Inferior parietal cortex (tissue), 1 donor: ENCODE measurements around the gene NCKAP5.

Experiments used
- DNase-seq: peaks from one replicate; pipeline ENCODE4 v3.0.0-alpha.2; 2016; ENCODE audit errors: extremely low spot score

Gene NCKAP5

DNA sequence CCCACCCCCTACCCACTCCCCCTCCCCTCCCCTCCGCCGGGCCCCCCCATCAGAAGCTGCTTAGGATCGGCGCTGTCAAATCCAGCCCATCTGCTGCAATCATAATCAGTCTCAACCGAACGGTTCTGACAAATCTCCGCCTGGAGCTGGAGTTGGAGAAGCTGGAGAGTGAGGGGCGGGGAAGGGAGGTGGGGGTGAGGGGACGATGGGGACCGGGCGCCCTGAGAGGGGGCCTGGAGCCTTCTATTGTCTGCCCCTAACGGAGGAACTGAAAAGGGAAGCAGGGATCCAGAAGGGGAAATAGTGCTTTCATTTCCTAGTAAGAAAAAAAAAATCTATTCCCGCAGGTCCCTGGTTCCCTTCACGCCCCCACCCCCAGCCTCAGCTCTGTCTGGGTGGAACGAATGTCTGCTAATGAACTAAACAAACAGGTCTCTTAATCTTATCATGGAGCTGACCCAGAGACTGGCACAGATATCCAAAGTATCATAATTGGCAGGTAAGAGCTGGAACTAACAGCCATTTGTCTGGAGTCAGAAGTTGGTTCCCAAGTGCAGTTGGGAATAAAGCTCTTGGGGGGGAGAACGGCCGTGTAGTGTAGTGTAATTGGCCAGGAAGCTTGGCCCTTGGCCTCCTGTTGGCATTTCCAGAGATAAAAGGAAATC lies 301.2 kb downstream of the NCKAP5 start:
- DNase-seq = no peak

DNA sequence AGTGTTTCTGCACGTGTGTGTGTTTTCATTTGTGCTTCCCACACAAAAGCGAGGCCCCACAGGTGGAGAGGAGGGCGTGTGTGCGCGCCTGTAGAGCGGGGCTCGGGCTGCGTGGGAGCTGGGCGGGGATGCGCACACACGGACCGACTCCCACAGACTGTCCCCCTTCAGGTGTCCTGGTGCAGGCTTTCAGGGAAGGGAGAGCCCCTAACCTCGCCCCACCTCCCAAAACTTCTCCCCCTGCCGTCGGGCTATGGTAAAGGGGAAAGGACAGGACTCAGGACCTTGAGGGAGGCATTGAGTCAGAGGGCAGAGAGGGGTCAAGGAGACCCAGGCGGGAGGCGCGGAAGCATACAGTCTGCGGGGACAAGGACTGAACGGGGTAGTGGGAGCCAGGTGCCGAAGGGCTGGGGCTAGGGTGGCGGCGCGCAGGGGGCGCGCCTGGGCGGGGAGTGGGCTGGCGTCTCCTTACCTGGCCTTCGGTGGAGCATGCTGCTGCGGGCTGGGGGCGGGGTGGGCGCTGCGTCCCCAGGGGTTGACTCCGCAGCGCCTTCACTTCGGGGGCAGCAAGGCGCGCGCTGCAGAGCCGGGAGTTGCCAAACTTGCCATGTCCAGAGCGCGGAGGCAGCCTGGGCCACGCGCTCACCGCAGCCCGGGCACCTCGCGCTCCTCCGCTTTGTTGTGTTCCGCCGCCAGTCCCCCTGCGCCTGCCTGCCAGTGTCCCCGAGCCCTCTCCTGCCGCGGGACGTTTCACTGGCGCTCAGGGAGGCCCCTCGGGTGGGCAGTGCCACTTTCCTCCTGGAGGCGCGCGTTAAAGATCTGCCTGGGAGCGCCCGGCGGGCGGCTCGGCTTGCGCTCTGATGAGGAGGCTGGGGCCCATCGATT lies 302.0 kb downstream of the NCKAP5 start:
- DNase-seq = no peak

DNA sequence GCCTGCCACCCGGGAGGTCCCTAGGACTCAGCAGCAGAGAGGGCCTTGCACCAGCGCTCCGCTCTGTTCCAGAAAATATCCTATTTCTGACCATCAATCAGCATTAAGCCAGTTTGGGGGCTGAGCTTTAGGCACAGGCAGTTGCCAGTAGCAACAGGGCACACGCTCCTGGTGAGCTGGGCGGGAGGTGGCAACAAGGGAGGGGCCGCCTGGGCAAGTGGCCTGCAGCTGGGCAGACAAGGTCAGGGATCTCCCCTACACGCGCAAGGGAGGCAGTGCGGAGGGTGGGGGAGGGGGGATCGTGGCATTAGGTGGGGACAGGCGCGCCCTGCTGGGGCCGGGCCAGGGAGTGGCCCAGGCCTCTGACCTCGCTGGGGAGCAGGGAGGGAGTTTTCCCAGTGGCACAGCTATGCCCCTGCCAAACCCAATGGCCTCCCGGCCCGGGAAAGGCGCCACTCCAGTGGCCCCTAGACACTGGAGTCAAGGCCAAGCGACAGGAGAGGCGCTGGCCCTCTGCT lies 302.8 kb downstream of the NCKAP5 start:
- DNase-seq = no peak

DNA sequence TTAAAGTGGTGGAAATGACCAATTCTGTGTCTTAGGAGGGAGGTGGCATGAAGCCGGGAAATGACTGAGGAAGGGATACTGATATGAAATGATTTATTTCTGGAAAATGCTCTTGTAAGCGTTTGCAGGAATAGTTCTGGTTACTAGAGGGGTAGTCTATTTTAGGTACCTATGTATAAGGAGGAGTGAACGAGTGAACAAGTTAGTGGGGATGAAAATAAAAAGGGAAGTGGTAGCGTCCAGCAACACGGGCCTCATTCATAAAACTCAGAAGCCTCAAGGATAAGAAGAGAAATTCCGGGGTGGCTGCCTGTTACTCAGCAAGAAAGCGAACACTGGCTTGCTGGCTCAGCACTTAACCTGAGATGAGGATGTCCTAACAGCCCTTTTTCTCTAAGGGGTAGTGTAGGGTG lies 303.3 kb downstream of the NCKAP5 start:
- no peak for DNase-seq

DNA sequence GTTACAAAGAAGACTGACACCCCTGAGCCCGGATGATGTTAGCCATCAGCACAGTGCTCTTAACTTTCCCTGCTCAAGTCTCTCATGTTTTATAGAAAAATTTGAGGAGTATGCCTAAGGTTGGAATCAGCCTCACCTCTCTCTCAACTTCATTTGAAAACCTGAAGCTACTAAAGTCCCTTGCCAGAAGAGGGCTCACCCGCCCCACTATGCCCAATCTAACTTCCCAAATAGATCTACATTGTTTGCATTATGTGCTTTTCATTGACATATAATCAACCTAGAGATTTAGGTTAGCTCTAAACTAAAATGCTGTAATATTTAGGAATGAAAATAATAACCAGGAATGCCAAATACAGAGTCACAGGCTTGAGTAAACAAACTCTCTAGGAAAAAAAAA lies 305.4 kb downstream of the NCKAP5 start:
- DNase-seq = no peak

GRCh38 chr2:133255360-133255759 lies 312.9 kb downstream of the NCKAP5 start:
- peak; percentile 49 for DNase-seq

GRCh38 chr2:133253793-133254192 lies 314.5 kb downstream of the NCKAP5 start:
- no peak for DNase-seq

- DNase-seq = no peak
Measured at GRCh38 chr2:133252780-133253355, 315.4 kb downstream of the NCKAP5 start.

DNA sequence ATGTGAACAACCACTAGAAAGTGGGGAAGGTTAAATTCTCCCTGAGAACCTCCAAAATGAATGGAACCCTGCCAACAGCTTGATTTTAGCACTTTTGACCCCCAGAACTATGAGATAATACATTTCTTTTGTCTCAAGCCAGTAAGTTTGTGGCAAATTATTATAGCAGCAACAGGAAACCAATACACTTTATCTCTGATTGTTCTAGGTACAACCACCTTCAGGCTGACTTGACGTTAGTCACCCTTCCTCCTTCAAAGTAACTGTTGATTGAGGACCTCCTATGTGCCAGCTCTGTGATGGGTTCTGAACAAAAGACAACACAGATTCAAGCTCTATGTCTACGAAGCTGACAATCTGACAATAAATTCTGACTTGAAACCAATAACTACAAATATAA lies 318.9 kb downstream of the NCKAP5 start:
- DNase-seq = no peak

- DNase-seq = no peak
Measured at GRCh38 chr2:133248264-133248663, 320.0 kb downstream of the NCKAP5 start.

DNA sequence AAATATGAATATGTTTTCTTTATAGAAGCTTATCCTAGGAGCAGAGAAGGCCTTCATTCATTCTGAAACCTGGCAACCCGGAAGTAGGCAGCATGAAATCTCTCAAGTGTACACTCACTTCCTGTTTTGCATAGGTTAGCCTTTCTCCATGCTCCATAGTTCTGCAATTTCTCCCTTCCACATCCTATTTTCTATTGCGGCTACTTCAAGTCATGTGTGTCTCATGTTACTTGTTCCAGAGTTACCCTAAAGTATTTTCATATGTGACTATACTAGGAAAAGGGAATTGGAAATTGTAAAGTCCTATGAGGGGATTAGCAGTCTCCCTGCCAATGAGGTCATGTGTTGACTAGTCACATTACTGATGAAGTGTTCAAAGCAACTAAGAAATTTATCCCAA lies 320.6 kb downstream of the NCKAP5 start:
- no peak for DNase-seq

- no peak for DNase-seq
Measured at GRCh38 chr2:133241224-133241571, 327.1 kb downstream of the NCKAP5 start.

- DNase-seq = no peak
Measured at GRCh38 chr2:133240491-133241223, 327.6 kb downstream of the NCKAP5 start.

DNA sequence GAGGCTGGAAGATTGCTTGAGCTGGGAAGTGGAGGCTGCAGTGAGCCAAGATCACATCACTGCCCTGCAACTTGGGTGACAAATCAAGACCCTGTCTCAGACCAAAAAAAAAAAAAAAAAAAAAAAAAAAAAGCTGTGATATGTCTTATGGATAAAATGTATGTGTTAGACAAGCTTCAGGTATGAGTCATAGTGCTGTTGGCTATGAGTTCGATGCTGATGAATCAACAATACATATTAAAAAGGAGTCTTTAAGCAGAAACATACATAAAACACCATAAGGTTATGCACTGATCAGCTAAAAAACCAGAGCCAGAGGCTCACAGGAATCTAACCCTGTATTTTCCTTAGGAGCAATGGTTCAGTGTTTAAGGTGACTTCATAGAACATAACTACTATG lies 332.3 kb downstream of the NCKAP5 start:
- no peak for DNase-seq

DNA sequence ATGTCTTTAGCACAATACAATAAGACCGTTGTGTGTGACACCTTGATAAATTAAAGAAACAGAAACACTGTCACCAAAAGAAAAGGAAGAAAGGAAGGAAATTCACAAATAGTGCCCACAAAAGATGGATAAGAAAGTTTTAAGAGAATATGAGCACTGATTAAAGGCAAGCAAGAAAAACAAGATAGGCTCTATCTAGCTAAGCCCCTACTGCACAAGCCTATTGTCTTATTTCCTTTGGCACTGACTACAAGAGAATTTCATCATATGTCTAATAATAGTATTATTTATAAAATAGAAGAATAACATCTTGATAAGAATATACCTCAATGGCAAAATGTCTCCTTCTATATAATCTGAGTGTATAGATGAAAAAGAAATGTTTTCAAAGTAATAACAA lies 335.7 kb downstream of the NCKAP5 start:
- no peak for DNase-seq

DNA sequence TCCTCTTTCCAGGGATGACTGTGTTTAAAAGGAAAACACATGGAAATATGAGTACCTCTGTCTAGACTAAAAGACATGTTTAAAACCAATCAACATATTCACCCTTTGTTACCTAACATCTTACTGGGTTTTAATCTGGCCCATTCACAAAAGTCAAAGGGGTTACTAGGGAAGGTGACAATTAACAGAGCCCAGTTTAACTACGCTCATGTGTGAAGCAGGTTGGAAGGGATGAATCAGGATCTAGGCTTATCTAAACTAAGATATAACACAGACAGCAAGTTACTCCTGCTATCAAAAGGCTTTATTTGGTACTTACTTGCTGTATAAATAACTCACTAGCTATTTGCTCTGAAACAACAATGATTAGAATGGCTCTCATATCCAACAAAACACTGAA lies 337.0 kb downstream of the NCKAP5 start:
- DNase-seq = no peak

DNA sequence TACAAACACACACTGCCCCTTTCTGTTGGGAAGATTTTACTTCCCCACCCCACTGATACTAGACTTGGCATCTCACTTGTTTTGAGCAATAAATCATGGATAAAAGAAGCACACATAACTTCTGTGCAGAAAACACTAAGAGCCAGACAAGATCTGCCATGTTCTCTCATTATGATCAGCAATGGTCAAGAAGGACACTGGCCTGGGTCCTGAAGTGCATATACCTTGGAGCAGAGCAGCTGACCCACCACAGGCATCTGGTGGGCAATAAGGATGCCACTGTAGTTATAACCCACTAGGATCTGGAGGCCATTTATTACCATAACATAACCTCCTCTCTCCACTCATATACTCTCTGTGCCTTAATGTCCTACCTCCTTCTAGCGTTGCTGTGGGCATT lies 338.3 kb downstream of the NCKAP5 start:
- no peak for DNase-seq

- no peak for DNase-seq
Measured at GRCh38 chr2:133223226-133223625, 345.0 kb downstream of the NCKAP5 start.

- no peak for DNase-seq
Measured at GRCh38 chr2:133221398-133221797, 346.9 kb downstream of the NCKAP5 start.

DNA sequence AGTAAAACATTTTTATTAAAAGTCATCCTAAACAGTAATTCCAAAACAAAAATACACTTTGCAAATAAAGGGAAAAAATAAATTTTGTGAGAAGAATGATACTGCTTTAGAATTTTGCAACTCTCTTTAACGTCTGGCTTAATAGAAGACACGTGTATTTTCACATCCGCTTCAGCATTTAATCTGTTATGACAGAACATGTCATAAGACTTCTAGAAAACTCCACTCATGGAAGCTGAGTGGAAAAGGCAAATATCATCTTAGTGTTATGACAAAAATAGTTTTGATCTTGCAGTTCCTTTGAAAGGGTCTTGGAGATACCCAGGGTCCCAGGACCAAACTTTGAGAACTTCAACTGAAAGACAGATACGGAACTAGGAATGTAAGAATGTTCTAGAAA lies 350.1 kb downstream of the NCKAP5 start:
- no peak for DNase-seq

- DNase-seq = no peak
Measured at GRCh38 chr2:133215477-133215876, 352.8 kb downstream of the NCKAP5 start.

DNA sequence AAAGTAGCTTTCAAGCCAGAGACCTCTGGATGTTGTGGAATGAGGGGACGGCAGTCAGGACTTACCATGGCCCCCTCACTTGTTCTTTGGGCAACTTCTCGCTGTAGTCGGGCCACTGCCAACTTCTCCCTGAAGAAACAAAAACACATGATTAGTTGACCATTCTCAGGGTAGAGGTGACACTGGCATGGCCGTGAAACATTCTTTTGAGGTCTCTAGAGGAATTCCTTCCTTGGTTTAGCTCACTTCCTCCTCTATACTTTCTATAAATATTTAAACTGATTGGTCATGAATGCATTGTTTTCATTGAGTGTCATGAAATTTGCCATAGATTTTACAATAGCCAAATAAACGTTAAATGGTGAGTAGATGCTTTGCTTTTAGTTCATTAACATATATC lies 354.6 kb downstream of the NCKAP5 start:
- DNase-seq = no peak
